Right lobe of liver (tissue), 6 donors: ENCODE measurements around the gene NRXN3. TPM values are rescaled to one million over a fixed set of nuclear protein-coding genes. Genes with fewer than 3 reads are reported as not detected.

Source experiments
- ATAC-seq, 4 donors: fragments of 200-7000 bp; cut with Tn5 transposase; one replicate each; pipeline ENCODE4 v1.9.1; 2020; ENCODE audit warnings: mild to moderate bottlenecking in 4 of 4, moderate library complexity in 4 of 4
- DNase-seq, 3 donors: peaks; one replicate each; pipeline ENCODE4 v3.0.0-alpha.2; 2020
- H3K27ac ChIP-seq, 3 donors: fragments of 200-600 bp; one replicate each; pipeline ENCODE4 v1.8.0; 2022
- H3K27me3 ChIP-seq, 2 donors: fragments of 200-600 bp; one replicate each; pipeline ENCODE4 v1.8.0; 2022
- H3K36me3 ChIP-seq, 4 donors: fragments of 200-600 bp; sonication (generic) in 1 of 4; one replicate each; pipeline versions ENCODE4 v1.5.1 to v1.8.0; 2017 to 2022; ENCODE audit warnings: control low read depth in 1 of 4
- H3K4me1 ChIP-seq, 4 donors: fragments of 200-600 bp; sonication (generic) in 1 of 4; one replicate each; pipeline versions ENCODE4 v1.5.1 to v1.8.0; 2017 to 2022; ENCODE audit warnings: control low read depth in 1 of 4
- H3K4me3 ChIP-seq, 3 donors: fragments of 200-600 bp; one replicate each; pipeline ENCODE4 v1.8.0; 2022
- H3K9me3 ChIP-seq, 4 donors: fragments of 200-600 bp; sonication (generic) in 1 of 4; one replicate each; pipeline versions ENCODE4 v1.5.1 to v1.8.0; 2017 to 2022; ENCODE audit warnings: control low read depth in 1 of 4
- POLR2A ChIP-seq: fragments of 450-650 bp; IDR thresholded peaks from one replicate; pipeline ENCODE4 v1.6.1; 2017; ENCODE audit warnings: antibody characterized with exemption, mild to moderate bottlenecking
- WGBS: methylation state at CpG from one replicate; pipeline ENCODE4 v1.1.6; 2018; ENCODE audit warnings: low coverage, low lambda C conversion rate; ENCODE audit not compliant: insufficient coverage; ENCODE audit errors: missing lambda C conversion rate; 5-methylcytosine and 5-hydroxymethylcytosine counted together
- intact Hi-C, 2 donors: fragments of 100-400 bp; cut with DNase I; formaldehyde crosslinking; loops; one replicate each; pipeline versions ENCODE4 v1.11.2 to v1.14.1; 2022
- total RNA-seq, 6 experiments: library from RNA; depleted of rRNA in 2 of 6; stranded (reverse); fragments of >200 nt in 2 of 6; fragmentation: NEBNext Ultra II Directional in 3 of 6; extraction: Animal tissue kit (Norgen Biotek cat#: 25700) in 3 of 6; gene quantifications; one replicate each; pipeline versions ENCODE4 v1.1.0 to v1.2.4, GENCODE V29; 2016 to 2023
- TF ChIP-seq, protein P1 (sequence below), 4 donors: fragments of 200-600 bp in 3 of 4; fragments of 450-650 bp in 1 of 4; IDR thresholded peaks; one replicate each; pipeline versions ENCODE4 v1.5.1 to v1.8.0; 2016 to 2022; ENCODE audit warnings: antibody characterized with exemption in 4 of 4, mild to moderate bottlenecking in 2 of 4
- donor health status: DM: no; HTN: yes; CAD: no.
- donor health status: DM: no; HTN: no; CAD: no.
- donor health status: DM: no; HTN: no; CAD: no.
- donor health status: DM: no; HTN: yes; CAD: no.
- donor health status: DM: no; HTN: yes; CAD: no.

The NRXN3 gene
- total RNA-seq, 6 experiments from 2014 or later: 0.06 to 0.51 (median 0.23) TPM; not detected in 1

- no peak for ATAC-seq
- Histone ChIP-seq H3K4me1 (no peaks in the 10 kb centered on the region), H3K27me3 (no peaks in the 10 kb centered on the region), H3K27ac (no peak overlapping the region), H3K36me3 (no peaks in the 10 kb centered on the region), H3K9me3 (no peaks in the 10 kb centered on the region), H3K4me3 (no peak overlapping the region)
- TF ChIP-seq, protein P1, sequence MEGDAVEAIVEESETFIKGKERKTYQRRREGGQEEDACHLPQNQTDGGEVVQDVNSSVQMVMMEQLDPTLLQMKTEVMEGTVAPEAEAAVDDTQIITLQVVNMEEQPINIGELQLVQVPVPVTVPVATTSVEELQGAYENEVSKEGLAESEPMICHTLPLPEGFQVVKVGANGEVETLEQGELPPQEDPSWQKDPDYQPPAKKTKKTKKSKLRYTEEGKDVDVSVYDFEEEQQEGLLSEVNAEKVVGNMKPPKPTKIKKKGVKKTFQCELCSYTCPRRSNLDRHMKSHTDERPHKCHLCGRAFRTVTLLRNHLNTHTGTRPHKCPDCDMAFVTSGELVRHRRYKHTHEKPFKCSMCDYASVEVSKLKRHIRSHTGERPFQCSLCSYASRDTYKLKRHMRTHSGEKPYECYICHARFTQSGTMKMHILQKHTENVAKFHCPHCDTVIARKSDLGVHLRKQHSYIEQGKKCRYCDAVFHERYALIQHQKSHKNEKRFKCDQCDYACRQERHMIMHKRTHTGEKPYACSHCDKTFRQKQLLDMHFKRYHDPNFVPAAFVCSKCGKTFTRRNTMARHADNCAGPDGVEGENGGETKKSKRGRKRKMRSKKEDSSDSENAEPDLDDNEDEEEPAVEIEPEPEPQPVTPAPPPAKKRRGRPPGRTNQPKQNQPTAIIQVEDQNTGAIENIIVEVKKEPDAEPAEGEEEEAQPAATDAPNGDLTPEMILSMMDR (IDR thresholded peaks at IDR 0.05): no peak
- no peak for TF ChIP-seq POLR2A
- intact Hi-C loops: no loop called here
- no peak for DNase-seq
- 41% methylated on average over 3 of the region's 3 CpGs for WGBS
These were observed 1031.5 kb downstream of the NRXN3 start for GRCh38 chr14:79201564-79202207.

DNA sequence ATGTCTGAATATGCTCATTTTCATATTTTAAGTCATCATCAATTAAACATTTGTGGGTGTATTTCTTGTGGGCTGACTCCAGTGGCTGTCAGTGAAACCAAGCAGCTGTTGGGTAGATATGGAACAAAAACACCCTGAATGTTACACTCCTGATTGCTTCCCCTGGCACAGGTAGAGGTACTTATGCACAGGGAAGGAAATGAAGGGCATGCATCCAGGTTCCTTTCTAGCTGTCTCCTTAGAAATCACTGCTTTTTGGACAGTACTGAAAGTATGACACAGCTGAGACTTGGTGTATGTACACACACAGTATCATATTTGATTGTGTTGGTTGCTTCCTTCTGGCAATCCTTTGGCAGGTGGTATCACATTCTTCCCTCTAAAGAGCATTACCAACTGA lies 1034.4 kb downstream of the NRXN3 start:
- Histone ChIP-seq H3K27ac (no peak overlapping the region), H3K27me3 (no peaks in the 10 kb centered on the region), H3K4me3 (no peak overlapping the region), H3K9me3 (no peaks in the 10 kb centered on the region), H3K36me3 (no peaks in the 10 kb centered on the region), H3K4me1 (no peaks in the 10 kb centered on the region)
- intact Hi-C loops: no loop called here
- TF ChIP-seq, protein P1 (IDR thresholded peaks at IDR 0.05): no peak
- no peak for TF ChIP-seq POLR2A
- no peak for ATAC-seq
- DNase-seq: no peak

GRCh38 chr14:79209418-79209817 lies 1039.2 kb downstream of the NRXN3 start:
- Histone ChIP-seq H3K36me3 (no peaks in the 10 kb centered on the region), H3K4me1 (no peaks in the 10 kb centered on the region), H3K27ac (no peak overlapping the region), H3K4me3 (no peak overlapping the region), H3K27me3 (no peaks in the 10 kb centered on the region), H3K9me3 (no peaks in the 10 kb centered on the region)
- no peak for TF ChIP-seq POLR2A
- TF ChIP-seq, protein P1 (IDR thresholded peaks at IDR 0.05): no peak
- intact Hi-C loops: no loop called here
- ATAC-seq (no peak), DNase-seq (no peak)
- 20% methylated on average over 2 of the region's 2 CpGs for WGBS

DNA sequence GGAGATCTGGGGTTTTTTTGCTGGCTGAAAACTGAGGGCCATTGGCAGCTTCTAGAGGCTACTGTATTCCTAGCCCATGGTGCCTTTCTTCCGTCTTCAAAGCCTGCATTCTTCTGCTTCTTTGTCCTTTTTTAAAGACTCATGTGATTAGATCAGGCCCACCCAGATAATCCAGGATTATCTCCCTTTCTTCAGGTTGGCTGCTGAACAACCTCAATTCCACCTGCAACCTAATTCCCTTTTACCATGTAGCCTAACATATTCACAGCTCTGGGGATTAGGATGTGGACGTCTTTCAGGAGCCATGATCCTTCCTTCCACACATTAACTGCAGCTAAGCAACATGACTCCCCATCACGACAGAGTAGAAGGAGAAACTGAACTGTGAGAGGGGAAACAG lies 1055.6 kb downstream of the NRXN3 start:
- Histone ChIP-seq H3K4me3 (no peak overlapping the region), H3K9me3 (no peaks in the 10 kb centered on the region), H3K27me3 (no peaks in the 10 kb centered on the region), H3K27ac (no peak overlapping the region), H3K4me1 (no peaks in the 10 kb centered on the region), H3K36me3 (no peaks in the 10 kb centered on the region)
- TF ChIP-seq, protein P1 (IDR thresholded peaks at IDR 0.05): no peak
- TF ChIP-seq POLR2A: no peak
- DNase-seq (no peak), ATAC-seq (no peak)
- intact Hi-C loops: no loop called here
- WGBS: 28% methylated on average over 3 of the region's 3 CpGs

- ATAC-seq (no peak), DNase-seq (no peak)
- Histone ChIP-seq H3K4me3 (no peak overlapping the region), H3K9me3 (no peaks in the 10 kb centered on the region), H3K36me3 (no peaks in the 10 kb centered on the region), H3K27me3 (no peaks in the 10 kb centered on the region), H3K4me1 (no peaks in the 10 kb centered on the region), H3K27ac (no peak overlapping the region)
- intact Hi-C loops: no loop called here
- WGBS: 17% methylated on average over 5 of the region's 8 CpGs
- TF ChIP-seq, protein P1 (IDR thresholded peaks at IDR 0.05): no peak
- no peak for TF ChIP-seq POLR2A
These were observed 1059.3 kb downstream of the NRXN3 start for GRCh38 chr14:79229383-79229909.
